ENCODE data around the gene ACTN3.
"Not testable (repeated sequence)": the region's sequence is repeated elsewhere in the genome, so short reads cannot be mapped to it uniquely, and the experiment has no call there.

Gene ACTN3

GRCh38 chr11:66603072-66603471, 56.4 kb downstream of the ACTN3 start:
- no peak for DNase-seq

GRCh38 chr11:66604155-66604554, 57.5 kb downstream of the ACTN3 start:
- no peak for DNase-seq

- DNase-seq = not testable (repeated sequence)
Observed at GRCh38 chr11:66606608-66607007, 59.9 kb downstream of the ACTN3 start.

- no peak for DNase-seq
Observed at GRCh38 chr11:66607126-66607834, 60.6 kb downstream of the ACTN3 start.

GRCh38 chr11:66609721-66610617, 63.3 kb downstream of the ACTN3 start:
- DNase-seq = no peak

- no peak for DNase-seq
Observed at GRCh38 chr11:66612458-66612857, 65.8 kb downstream of the ACTN3 start.
